ENCODE results near the gene FZR1.
A peak's percentile ranks its signal among the peaks of the same experiment; 100 is the strongest.

Gene FZR1

DNA sequence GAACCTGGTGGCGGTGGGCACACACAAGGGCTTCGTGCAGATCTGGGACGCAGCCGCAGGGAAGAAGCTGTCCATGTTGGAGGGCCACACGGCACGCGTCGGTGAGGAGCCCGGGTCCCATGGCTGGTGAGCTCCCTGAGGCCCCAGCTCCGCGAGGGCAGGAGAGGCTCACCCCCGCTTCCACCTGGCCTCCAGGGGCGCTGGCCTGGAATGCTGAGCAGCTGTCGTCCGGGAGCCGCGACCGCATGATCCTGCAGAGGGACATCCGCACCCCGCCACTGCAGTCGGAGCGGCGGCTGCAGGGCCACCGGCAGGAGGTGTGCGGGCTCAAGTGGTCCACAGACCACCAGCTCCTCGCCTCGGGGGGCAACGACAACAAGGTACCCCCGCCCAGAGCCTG, 25.6 kb downstream of the FZR1 start:
- DNase-seq (ENCODE audit: low read depth) = no peak

DNA sequence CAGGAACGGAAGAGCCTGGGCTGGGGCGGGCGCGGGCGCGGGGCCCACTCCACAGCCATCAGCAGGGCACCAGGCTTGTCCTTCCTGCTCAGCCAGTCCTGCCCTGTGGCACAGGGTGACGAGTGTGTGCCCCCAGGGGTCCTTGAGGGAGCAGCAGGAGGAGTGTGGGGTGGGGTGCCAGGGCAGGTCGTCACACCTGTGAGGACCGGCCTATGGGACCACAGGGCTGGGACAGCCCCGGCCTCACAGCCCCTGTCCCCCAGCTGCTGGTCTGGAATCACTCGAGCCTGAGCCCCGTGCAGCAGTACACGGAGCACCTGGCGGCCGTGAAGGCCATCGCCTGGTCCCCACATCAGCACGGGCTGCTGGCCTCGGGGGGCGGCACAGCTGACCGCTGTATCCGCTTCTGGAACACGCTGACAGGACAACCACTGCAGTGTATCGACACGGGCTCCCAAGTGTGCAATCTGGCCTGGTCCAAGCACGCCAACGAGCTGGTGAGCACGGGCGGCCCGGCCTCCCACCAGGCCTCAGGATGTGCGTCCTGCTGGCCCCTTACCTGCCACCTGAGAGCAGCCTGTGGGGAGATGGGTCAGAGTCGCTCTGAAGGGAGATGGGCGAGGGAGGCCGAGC, 26.2 kb downstream of the FZR1 start:
- DNase-seq (ENCODE audit: low read depth) = no peak

DNA sequence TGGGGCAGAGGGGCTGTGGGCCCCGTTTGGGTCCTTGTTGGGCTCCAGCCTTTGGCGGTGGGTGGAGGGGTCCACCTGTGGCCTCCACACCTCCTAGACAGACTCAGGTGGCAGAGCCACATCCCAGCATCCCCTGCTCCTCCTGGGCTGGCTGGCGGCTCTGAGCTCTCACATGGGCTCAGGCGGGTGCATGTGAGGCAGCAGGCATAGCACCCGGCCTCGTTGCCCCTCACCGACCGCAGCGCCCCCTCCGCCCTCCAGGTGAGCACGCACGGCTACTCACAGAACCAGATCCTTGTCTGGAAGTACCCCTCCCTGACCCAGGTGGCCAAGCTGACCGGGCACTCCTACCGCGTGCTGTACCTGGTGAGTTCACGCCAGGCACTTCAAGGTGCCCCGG, 26.9 kb downstream of the FZR1 start:
- DNase-seq (ENCODE audit: low read depth) = no peak

- no peak for DNase-seq (ENCODE audit: low read depth)
Observed at GRCh38 chr19:3533563-3534216, 27.6 kb downstream of the FZR1 start.

GRCh38 chr19:3534375-3535234, 28.5 kb downstream of the FZR1 start:
- DNase-seq (ENCODE audit: low read depth) = no peak

GRCh38 chr19:3535235-3535535, 29.1 kb downstream of the FZR1 start:
- no peak for DNase-seq (ENCODE audit: low read depth)

DNA sequence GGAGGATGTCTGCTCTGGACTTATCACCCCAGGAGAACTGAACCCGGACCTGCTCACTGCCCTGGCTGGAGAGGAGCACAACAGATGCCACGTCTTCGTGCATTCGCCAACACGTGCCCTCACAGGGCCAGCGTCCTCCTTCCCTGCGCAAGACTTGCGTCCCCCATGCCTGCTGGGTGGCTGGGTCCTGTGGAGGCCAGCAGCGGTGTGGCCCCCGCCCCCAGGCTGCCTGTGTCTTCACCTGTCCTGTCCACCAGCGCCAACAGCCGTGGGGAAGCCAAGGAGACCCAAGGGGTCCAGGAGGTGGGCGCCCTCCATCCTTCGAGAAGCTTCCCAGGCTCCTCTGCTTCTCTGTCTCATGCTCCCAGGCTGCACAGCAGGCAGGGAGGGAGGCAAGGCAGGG, 29.5 kb downstream of the FZR1 start:
- DNase-seq (ENCODE audit: low read depth) = no peak

GRCh38 chr19:3535981-3536380, 29.9 kb downstream of the FZR1 start:
- no peak for DNase-seq (ENCODE audit: low read depth)

GRCh38 chr19:3536429-3537100, 30.5 kb downstream of the FZR1 start:
- DNase-seq (ENCODE audit: low read depth) = no peak

- no peak for DNase-seq (ENCODE audit: low read depth)
Observed at GRCh38 chr19:3537101-3537437, 31.0 kb downstream of the FZR1 start.

DNA sequence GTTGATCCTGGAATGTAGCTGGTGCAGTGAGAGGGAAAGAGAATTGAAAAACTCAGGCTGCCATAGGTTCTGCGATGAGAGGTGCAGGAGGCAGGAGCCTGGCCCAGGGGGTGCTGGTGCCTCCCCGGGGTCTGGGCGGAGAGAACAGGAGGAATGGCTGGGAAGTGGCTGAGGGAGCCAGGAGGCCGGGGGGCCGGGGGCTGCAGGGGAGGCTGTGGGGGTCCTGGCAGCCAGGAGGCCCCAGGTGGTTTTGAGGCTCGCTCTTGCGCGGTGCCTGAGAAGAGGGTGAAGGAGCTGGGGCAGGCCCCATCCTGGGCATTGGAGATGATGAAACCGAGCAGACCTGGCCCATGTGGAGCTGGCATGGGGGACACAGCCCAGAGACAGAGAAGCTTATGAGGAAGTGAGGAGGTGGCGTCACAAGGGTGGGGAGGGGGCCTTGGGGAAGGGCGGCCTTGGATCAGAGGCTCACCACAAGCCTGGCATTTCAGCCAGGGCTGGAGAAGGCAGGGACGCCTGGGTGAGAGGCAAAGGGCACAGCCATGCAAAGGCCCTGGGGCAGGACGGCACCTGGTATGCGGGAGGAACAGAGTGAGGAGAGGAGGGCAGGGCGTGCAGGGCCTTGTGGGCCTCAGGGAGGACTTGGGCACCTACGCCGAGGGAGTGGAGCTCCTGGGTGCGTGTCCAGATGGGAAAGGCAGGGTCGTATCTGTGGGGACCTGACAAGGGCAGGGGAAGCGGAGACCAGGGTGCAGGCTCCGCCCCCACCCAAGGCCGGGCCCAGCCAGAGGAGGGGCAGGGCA, 31.5 kb downstream of the FZR1 start:
- no peak for DNase-seq (ENCODE audit: low read depth)

DNA sequence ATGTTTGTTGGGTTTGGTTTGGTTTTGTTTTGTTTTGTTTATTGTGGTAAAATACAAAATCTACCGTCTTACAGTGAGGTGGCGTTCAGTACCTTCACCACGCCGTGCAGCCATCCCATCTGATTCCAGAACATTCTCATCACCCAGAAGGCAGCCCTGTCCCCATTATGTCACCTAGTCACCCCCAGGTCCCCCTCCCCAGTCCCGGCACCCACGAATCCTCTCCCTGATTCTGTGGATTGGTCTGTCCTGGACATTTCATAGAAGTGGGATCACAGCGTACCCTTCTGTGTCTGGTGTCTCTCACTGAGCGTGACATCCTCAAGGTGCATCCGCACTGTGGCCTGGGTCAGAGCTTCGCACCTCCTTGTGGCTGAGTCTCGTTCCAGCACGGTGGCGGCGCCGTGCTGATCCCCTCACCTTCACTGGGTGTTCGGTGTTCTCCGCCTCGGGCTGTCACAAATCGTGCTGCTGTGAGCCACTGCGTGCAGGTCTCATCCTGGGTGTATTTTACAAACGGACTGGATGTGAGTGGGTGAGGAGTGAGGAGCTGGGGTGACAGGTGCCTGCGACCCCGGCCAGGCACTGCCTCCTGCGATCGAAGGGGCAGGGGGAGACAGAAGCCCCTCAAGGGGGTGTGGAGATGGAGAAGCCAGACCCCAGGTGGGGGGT, 32.3 kb downstream of the FZR1 start:
- DNase-seq (ENCODE audit: low read depth) = no peak

GRCh38 chr19:3538965-3539755, 33.0 kb downstream of the FZR1 start, which contains the start of gene TEKTIP1:
TSS of gene TEKTIP1 (plus strand) at chr19:3539174. CDS start at chr19:3539178, 4 bp downstream.
- DNase-seq (ENCODE audit: low read depth) = no peak

- DNase-seq (ENCODE audit: low read depth) = no peak
Observed at GRCh38 chr19:3539756-3540118, 33.6 kb downstream of the FZR1 start.

DNA sequence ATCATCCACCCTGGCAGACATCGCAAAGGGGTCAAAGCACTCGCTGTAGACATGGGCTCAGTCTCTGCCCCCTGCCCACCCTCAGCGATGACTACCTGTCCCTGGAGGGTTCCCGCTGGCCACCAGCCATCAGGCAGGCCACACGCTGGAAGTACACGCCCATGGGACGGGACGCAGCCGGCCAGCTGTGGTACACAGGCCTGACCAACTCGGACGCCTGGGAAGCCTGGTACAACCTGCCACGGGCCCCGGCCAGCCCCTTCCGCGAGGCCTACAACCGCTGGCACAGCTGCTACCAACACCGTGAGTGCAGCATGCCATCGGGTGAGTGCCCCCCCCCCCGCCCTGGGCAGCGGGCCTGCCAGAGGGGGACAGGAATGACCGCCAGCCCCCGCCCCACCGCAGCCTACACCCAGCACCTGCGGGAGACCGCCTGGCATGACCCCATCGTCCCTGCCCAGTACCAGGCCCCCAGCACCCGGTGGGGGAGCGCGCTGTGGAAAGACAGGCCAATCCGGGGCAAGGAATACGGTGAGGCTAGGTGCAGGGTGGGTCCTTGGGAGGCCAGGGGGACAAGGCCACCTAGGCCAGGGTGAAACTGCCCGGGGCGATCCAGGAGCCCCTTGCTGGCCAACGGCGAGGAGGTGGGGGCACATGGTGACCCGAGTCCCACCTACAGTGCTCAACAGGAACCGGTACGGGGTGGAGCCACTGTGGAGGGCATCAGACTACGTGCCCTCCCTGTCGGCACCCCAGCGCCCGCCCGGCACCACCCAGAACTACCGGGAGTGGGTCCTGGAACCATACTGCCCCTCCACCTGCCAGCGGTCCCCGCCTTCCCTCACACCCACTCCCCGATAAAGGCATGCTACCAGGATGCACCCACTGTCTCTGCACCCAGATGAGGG, 37.3 kb downstream of the FZR1 start:
- DNase-seq (ENCODE audit: low read depth) = no peak

- DNase-seq (ENCODE audit: low read depth) = no peak
Observed at GRCh38 chr19:3544058-3544376, 37.9 kb downstream of the FZR1 start.

DNA sequence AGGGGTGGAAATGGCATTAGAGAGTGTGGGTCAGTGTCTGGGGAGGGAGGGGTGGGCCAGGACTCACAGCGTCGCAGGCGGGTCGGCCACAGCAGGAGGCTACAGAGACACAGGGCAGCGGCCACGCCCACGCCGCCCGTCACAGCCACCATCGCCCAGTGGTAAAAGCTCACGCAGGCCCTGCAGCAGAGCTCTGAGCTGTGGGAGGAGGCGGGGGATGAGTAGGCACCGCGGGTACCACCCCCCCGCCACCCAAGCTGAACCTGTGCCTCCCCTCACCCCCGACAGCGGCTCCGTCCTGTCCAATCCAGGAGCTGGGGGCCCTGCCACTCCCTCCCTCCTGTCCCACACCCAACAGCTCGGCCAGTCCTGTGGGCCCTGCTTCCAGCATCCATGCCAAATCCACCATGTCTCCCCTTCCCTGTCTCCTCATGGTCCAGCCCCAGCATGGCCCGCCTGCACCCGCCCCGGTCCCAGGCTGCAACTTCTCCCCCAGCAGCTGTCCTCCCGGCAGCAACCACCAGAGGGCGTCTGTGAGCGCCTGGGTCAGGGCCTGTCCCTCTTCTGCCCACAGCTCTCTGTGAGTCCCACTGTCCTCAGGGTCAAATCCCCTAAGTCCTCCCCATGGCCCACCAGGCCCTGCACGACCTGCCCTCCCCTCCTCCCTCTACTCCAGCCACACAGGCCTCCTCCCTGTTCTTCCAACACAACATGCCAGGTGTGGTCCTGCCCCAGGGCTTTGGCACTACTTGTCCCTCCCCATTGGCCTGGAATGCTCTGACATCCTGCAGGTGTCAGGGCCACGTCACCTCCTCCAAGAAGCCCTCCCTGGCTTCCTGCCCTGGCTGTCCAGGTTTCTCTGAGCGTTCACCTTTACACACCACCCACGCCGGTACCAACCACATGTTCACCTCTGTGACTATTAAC, 38.9 kb downstream of the FZR1 start:
- peak; percentile 66 for DNase-seq (ENCODE audit: low read depth)

GRCh38 chr19:3545669-3546034, 39.5 kb downstream of the FZR1 start:
- DNase-seq (ENCODE audit: low read depth) = no peak

GRCh38 chr19:3546119-3546518, 40.0 kb downstream of the FZR1 start:
- DNase-seq (ENCODE audit: low read depth) = no peak
